ENCODE data around the gene FNBP1L.

DNA sequence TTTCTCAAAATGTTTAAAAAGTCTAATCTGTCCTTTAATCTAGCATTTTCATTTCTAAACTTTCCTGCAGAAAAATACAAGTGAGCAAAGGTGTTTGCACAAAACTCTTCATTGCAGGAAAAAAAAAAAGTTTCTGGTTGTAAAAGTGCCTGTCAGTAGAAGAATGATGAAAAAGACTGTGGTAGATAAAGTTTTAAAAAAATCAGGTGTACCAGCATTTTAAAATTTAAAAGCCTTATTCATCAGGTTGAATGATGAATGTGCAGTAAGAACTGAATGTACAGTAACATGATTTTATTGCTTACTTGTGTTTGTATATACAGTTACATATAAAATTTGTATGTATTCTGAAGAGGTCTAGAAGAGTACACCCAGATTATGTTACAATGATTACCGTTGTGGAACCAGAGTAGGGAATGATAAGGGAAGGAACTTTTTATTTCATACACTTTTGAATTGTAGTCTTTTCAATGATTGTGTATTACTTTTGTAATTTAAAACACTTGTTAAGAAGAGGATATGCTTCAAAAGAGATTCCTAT is 54.0 kb downstream of the FNBP1L start:
- TF ChIP-seq EZH2 (IDR thresholded peaks at IDR 0.05; ENCODE audit: insufficient read depth, poor library complexity, severe bottlenecking) (no peak), EZH2phosphoT487 (IDR thresholded peaks at IDR 0.05; ENCODE audit: insufficient read depth, low read depth) (no peak)

Data from GM23248 (cell line).